Activated CD8-positive, alpha-beta memory T cell treated with anti-CD3 and anti-CD28 coated beads for 36 hours (primary cell): ENCODE measurements around the gene AOX1. TPM values are rescaled to one million over a fixed set of nuclear protein-coding genes. Genes with fewer than 3 reads are reported as not detected.
"Not testable (repeated sequence)": the region's sequence is repeated elsewhere in the genome, so short reads cannot be mapped to it uniquely, and the experiment has no call there.

Experiments
- CTCF ChIA-PET: fragments of 350-600 bp; sonication (Branson Sonifier 250); formaldehyde crosslinking; loops from one replicate; lab custom pipeline; 2021; ENCODE audit warnings: antibody characterized with exemption; lab: Charles Lee
- POLR2A ChIA-PET: fragments of 350-600 bp; sonication (Branson Sonifier 250); formaldehyde crosslinking; loops from one replicate; lab custom pipeline; 2021; ENCODE audit warnings: antibody characterized with exemption; lab: Charles Lee
- total RNA-seq, 2 experiments: library from RNA; stranded (reverse); gene quantifications; one replicate each; pipeline ENCODE4 v1.2.3, GENCODE V29; 2021

The AOX1 gene
- total RNA-seq, 2 experiments from 2014 or later: not detected

GRCh38 chr2:200622106-200622505 lies 36.3 kb downstream of the AOX1 start:
- POLR2A ChIA-PET: no interaction called here
- CTCF ChIA-PET: no interaction called here

- ChIA-PET POLR2A (no interaction called here), CTCF (no interaction called here)
These were observed 38.2 kb downstream of the AOX1 start for GRCh38 chr2:200624026-200624425.

GRCh38 chr2:200624658-200625057 lies 38.8 kb downstream of the AOX1 start:
- POLR2A ChIA-PET: no interaction called here
- CTCF ChIA-PET: no interaction called here

GRCh38 chr2:200625282-200625681 lies 39.5 kb downstream of the AOX1 start:
- CTCF ChIA-PET: no interaction called here
- POLR2A ChIA-PET: no interaction called here

- ChIA-PET CTCF (interaction anchor here (1.0 kb wide), 1 partner anchor 17 kb away, joined by 3 read pairs; no protein-coding TSS in a partner anchor), POLR2A (no interaction called here)
These were observed 40.1 kb downstream of the AOX1 start for GRCh38 chr2:200625958-200626363.

GRCh38 chr2:200627110-200627770 lies 41.4 kb downstream of the AOX1 start:
- POLR2A ChIA-PET: no interaction called here
- CTCF ChIA-PET: interaction anchor here (1.0 kb wide), 1 partner anchor 15 kb away, joined by 3 read pairs; no protein-coding TSS in a partner anchor

- CTCF ChIA-PET, POLR2A ChIA-PET: not testable (repeated sequence)
These were observed 42.6 kb downstream of the AOX1 start for GRCh38 chr2:200628461-200628860.

GRCh38 chr2:200631287-200631686 lies 45.5 kb downstream of the AOX1 start:
- ChIA-PET POLR2A (no interaction called here), CTCF (no interaction called here)

- ChIA-PET POLR2A (no interaction called here), CTCF (no interaction called here)
These were observed 48.6 kb downstream of the AOX1 start for GRCh38 chr2:200634231-200634964.

- CTCF ChIA-PET: no interaction called here
- POLR2A ChIA-PET: no interaction called here
These were observed 49.4 kb downstream of the AOX1 start for GRCh38 chr2:200635251-200635650.

GRCh38 chr2:200637901-200638300 lies 52.1 kb downstream of the AOX1 start:
- CTCF ChIA-PET: no interaction called here

GRCh38 chr2:200640176-200640575 lies 54.4 kb downstream of the AOX1 start:
- POLR2A ChIA-PET: no interaction called here
- CTCF ChIA-PET: no interaction called here

More at GRCh38 chr2:200637901-200638300, 52.1 kb downstream of the AOX1 start:
- POLR2A ChIA-PET: no interaction called here

- POLR2A ChIA-PET: no interaction called here
- CTCF ChIA-PET: no interaction called here
These were observed 55.1 kb downstream of the AOX1 start for GRCh38 chr2:200640901-200641300.

GRCh38 chr2:200648518-200649281 lies 62.9 kb downstream of the AOX1 start:
- POLR2A ChIA-PET: interaction anchor here (0.6 kb wide), 1 partner anchor 89 kb away, joined by 4 read pairs; no protein-coding TSS in a partner anchor
- CTCF ChIA-PET: interaction anchor here (1.5 kb wide), 1 partner anchor 70 kb away, joined by 3 read pairs; no protein-coding TSS in a partner anchor

- ChIA-PET CTCF (no interaction called here), POLR2A (interaction anchor here (0.6 kb wide), 1 partner anchor 88 kb away, joined by 4 read pairs; no protein-coding TSS in a partner anchor)
These were observed 63.9 kb downstream of the AOX1 start for GRCh38 chr2:200649724-200650123.

GRCh38 chr2:200650195-200650594 lies 64.4 kb downstream of the AOX1 start:
- ChIA-PET POLR2A (no interaction called here), CTCF (no interaction called here)

GRCh38 chr2:200652158-200652557 lies 66.3 kb downstream of the AOX1 start:
- ChIA-PET CTCF (no interaction called here), POLR2A (no interaction called here)

GRCh38 chr2:200653021-200653420 lies 67.2 kb downstream of the AOX1 start:
- CTCF ChIA-PET: interaction anchor here (0.7 kb wide), 1 partner anchor 75 kb away, joined by 3 read pairs; no protein-coding TSS in a partner anchor
- POLR2A ChIA-PET: no interaction called here

- CTCF ChIA-PET: no interaction called here
- POLR2A ChIA-PET: no interaction called here
These were observed 69.0 kb downstream of the AOX1 start for GRCh38 chr2:200654823-200655222.
